HepG2 (cell line): ENCODE data around the gene ANKFY1. TPM values are rescaled to one million over a fixed set of nuclear protein-coding genes. Genes with fewer than 3 reads are reported as not detected.

ENCODE experiments used
- ATAC-seq: fragments of 200-7000 bp; cut with Tn5 transposase; 3 replicates; pipeline ENCODE4 v1.9.1; 2020; ENCODE audit warnings: mild to moderate bottlenecking, moderate library complexity
- BruUV-seq: library from RNA; stranded (reverse); fragments of 400-500 nt; replicated peaks from 2 replicates; lab custom pipeline; 2021; lab: Mats Ljungman, UMichigan
- CTCF ChIA-PET: fragments of 300-600 bp; formaldehyde crosslinking; extraction: SDS; loops from one replicate; lab custom pipeline; 2021; ENCODE audit warnings: low total read pairs, inconsistent platforms, low intra/inter-chr PET ratio; lab: Yijun Ruan, JAX
- POLR2A ChIA-PET: fragments of 350-600 bp; sonication (Branson Sonifier 250); formaldehyde crosslinking; loops from one replicate; lab custom pipeline; 2020; ENCODE audit warnings: antibody characterized with exemption, inconsistent platforms; lab: Yijun Ruan, JAX
- DNase-seq: peaks from one replicate; pipeline ENCODE4 v3.0.0-alpha.2; 2015; ENCODE audit warnings: low spot score
- FAIRE-seq: peaks from 3 replicates; lab custom pipeline; 2011; peaks lifted over from hg19 to GRCh38; lab: Jason Lieb, UNC
- H2AFZ ChIP-seq: one replicate; pipeline ENCODE4 v1.6.1; 2011; ENCODE audit warnings: low read length, inconsistent platforms
- H3K27ac ChIP-seq: fragments of 300-600 bp; 3 replicates; pipeline ENCODE4 v1.8.0; 2011; ENCODE audit warnings: mixed run types, mild to moderate bottlenecking, mixed read lengths, low read length, inconsistent platforms; ENCODE audit not compliant: insufficient read depth; ENCODE audit errors: extremely low read length
- H3K27me3 ChIP-seq, 2 experiments: fragments of 200-600 bp in 1 of 2; 2 replicates in 1 of 2; 3 replicates in 1 of 2; pipeline versions ENCODE4 v1.6.0 to v1.8.0; 2011; ENCODE audit warnings: low read length in 2 of 2, mild to moderate bottlenecking in 2 of 2, moderate library complexity in 2 of 2, inconsistent platforms in 1 of 2; ENCODE audit not compliant: insufficient read depth in 2 of 2, control insufficient read depth in 1 of 2
- H3K36me3 ChIP-seq, 2 experiments: fragments of 200-600 bp in 1 of 2; replicated peaks in 1 of 2; 2 replicates in 1 of 2; 3 replicates in 1 of 2; pipeline versions ENCODE4 v1.5.1 to v1.8.0; 2011; ENCODE audit warnings: low read length in 2 of 2, inconsistent platforms in 1 of 2; ENCODE audit not compliant: insufficient read depth in 2 of 2, control insufficient read depth in 1 of 2
- H3K4me1 ChIP-seq: 2 replicates; pipeline ENCODE4 v1.5.1; 2012; ENCODE audit warnings: low read length, inconsistent platforms; ENCODE audit not compliant: insufficient read depth
- H3K4me2 ChIP-seq: 2 replicates; pipeline ENCODE4 v1.6.0; 2011; ENCODE audit warnings: low read depth, low read length, inconsistent platforms
- H3K4me3 ChIP-seq, 3 experiments: fragments of 200-600 bp in 1 of 3; sonication (generic), shearing (Covaris generic) in 1 of 3; replicated peaks in 1 of 3; 2 replicates each; pipeline ENCODE4 v1.5.1; 2011 to 2016; ENCODE audit warnings: low read length in 3 of 3, inconsistent platforms in 2 of 3, low read depth in 2 of 3, mild to moderate bottlenecking in 2 of 3, control low read depth in 1 of 3, mixed read lengths in 1 of 3; ENCODE audit not compliant: insufficient read depth in 1 of 3
- H3K79me2 ChIP-seq: one replicate; pipeline ENCODE4 v1.6.1; 2011; ENCODE audit warnings: low read length, inconsistent platforms; ENCODE audit not compliant: insufficient read depth
- H3K9ac ChIP-seq: 2 replicates; pipeline ENCODE4 v1.6.0; 2011; ENCODE audit warnings: mild to moderate bottlenecking, low read depth, low read length, inconsistent platforms; ENCODE audit not compliant: insufficient read depth
- H3K9me3 ChIP-seq: 2 replicates; pipeline ENCODE4 v1.5.1; 2012; ENCODE audit warnings: mild to moderate bottlenecking, low read length
- H4K20me1 ChIP-seq: 2 replicates; pipeline ENCODE4 v1.6.0; 2011; ENCODE audit warnings: inconsistent platforms, mild to moderate bottlenecking, low read length, moderate library complexity; ENCODE audit not compliant: insufficient read depth
- PAWR ChIP-seq: sonication (generic); formaldehyde crosslinking; IDR thresholded peaks from 2 replicates; pipeline ENCODE4 v1.4.0; 2020; ENCODE audit warnings: missing genetic modification reagents, mild to moderate bottlenecking, borderline replicate concordance
- POLR2A ChIP-seq, 2 experiments: IDR thresholded peaks; 2 replicates each; pipeline ENCODE4 v1.6.1; 2011; ENCODE audit warnings: low read depth in 2 of 2, low read length in 2 of 2, mild to moderate bottlenecking in 1 of 2, moderate library complexity in 1 of 2; ENCODE audit not compliant: insufficient read depth in 1 of 2
- RELA ChIP-seq: sonication (generic); formaldehyde crosslinking; IDR thresholded peaks from 2 replicates; pipeline ENCODE4 v1.4.0; 2020; ENCODE audit warnings: missing genetic modification reagents
- SPEN ChIP-seq: sonication (generic); formaldehyde crosslinking; IDR thresholded peaks from 2 replicates; pipeline ENCODE4 v1.5.1; 2020; ENCODE audit warnings: low read depth, mild to moderate bottlenecking, missing genetic modification reagents
- ZMYM4 ChIP-seq: sonication (generic); formaldehyde crosslinking; IDR thresholded peaks from 2 replicates; pipeline ENCODE4 v1.8.1; 2023; ENCODE audit warnings: mild to moderate bottlenecking, missing genetic modification reagents
- ZNF260 ChIP-seq: sonication (generic); formaldehyde crosslinking; IDR thresholded peaks from 2 replicates; pipeline ENCODE4 v1.4.0; 2020; ENCODE audit warnings: missing genetic modification reagents, low read depth, mild to moderate bottlenecking, borderline replicate concordance
- ZNF44 ChIP-seq: sonication (generic); formaldehyde crosslinking; IDR thresholded peaks from 2 replicates; pipeline ENCODE4 v1.5.1; 2020; ENCODE audit warnings: mild to moderate bottlenecking, missing genetic modification reagents
- ZNF605 ChIP-seq: sonication (generic); formaldehyde crosslinking; IDR thresholded peaks from 2 replicates; pipeline ENCODE4 v1.8.0; 2022; ENCODE audit warnings: mild to moderate bottlenecking, missing genetic modification reagents
- WGBS: methylation state at CpG from one replicate; pipeline ENCODE4 v1.1.6; 2017; ENCODE audit warnings: low lambda C conversion rate; 5-methylcytosine and 5-hydroxymethylcytosine counted together
- in situ Hi-C: cut with HindIII; loops from 2 replicates; pipeline ENCODE4 v1.10.0; 2017; ENCODE audit warnings: low pct_unique_long_range_greater_than_20kb; ENCODE audit not compliant: extremely low pct_ligation_motif_present
- intact Hi-C: fragments of 100-400 bp; cut with micrococcal nuclease; formaldehyde crosslinking; loops from one replicate; pipeline ENCODE4 v1.10.0; 2022; ENCODE audit not compliant: unreplicated experiment
- polyA plus RNA-seq, 8 experiments: library from polyadenylated mRNA; depleted of rRNA in 3 of 8; stranded (reverse) in 7 of 8; unstranded in 1 of 8; fragments of >200 nt; fragmentation: Illumina TruSeq in 4 of 8; extraction: Trizol in 4 of 8; gene quantifications; 2 replicates each; pipeline versions ENCODE4 v1.2.1 to v1.2.3, GENCODE V29; 2011 to 2016; ENCODE audit warnings: low read depth in 4 of 8, missing spikeins in 1 of 8, mixed read lengths in 1 of 8; ENCODE audit not compliant: insufficient read depth in 1 of 8
- total RNA-seq, 5 experiments: library from RNA; depleted of rRNA; stranded (reverse); fragments of >200 nt; fragmentation: Illumina TruSeq; extraction: Trizol; gene quantifications; 2 replicates each; pipeline ENCODE4 v1.2.3, GENCODE V29; 2016; ENCODE audit warnings: low read depth in 1 of 5

Gene ANKFY1
- total and polyA plus RNA-seq, 2 of the 13 experiments (the other 11 are each of a cell fraction or from before 2014, with no cell fraction given) = 11.9 to 16.8 TPM

GRCh38 chr17:4266550-4266949, 2.8 kb upstream of the ANKFY1 start:
- Histone ChIP-seq H3K79me2 (peaks cover 20% of the 10 kb centered on the region), H3K4me2 (no peak overlapping the region), H3K4me1 (peaks cover 20% of the 10 kb centered on the region), H3K9me3 (no peaks in the 10 kb centered on the region), H4K20me1 (no peaks in the 10 kb centered on the region; the same call in 1 of the 2 replicates), H3K4me3 (no peak overlapping the region), H3K36me3 (peaks cover 2 to 19% of the 10 kb centered on the region in 2 experiments; a peak in 4 of 5 replicates), H3K27ac (no peak overlapping the region), H3K27me3 (no peaks in the 10 kb centered on the region; a peak in 1 of 5 replicates), H2AFZ (no peak overlapping the region), H3K9ac (no peak overlapping the region)
- ChIA-PET POLR2A (no interaction called here), CTCF (no interaction called here)
- ATAC-seq = no peak
- TF ChIP-seq POLR2A (IDR thresholded peaks at IDR 0.05; ENCODE audit: insufficient read depth in 1 of 2, low read depth in 2 of 2, low read length in 2 of 2) = 0 out of 4 replicates have a peak, but pooled peaks of 1 of the 2 experiments have one; percentile 7
- no peak for TF ChIP-seq ZNF260 (CRISPR knock-in tag)
- no peak for TF ChIP-seq RELA (CRISPR knock-in tag)
- in situ Hi-C loops (no loop called here), intact Hi-C loops (no loop called here)
- BruUV-seq = no TSS peak
- no peak for FAIRE-seq
- 82% methylated on average over 7 of the region's 7 CpGs for WGBS
- DNase-seq = no peak

- in situ Hi-C loops = no loop called here
- H2AFZ ChIP-seq = no peak overlapping the region
- ATAC-seq (no peak), DNase-seq (no peak), FAIRE-seq (no peak)
- TSS peak; percentile 39 for BruUV-seq
- H3K9ac ChIP-seq = peak overlapping the region; percentile 81
- TF ChIP-seq PAWR (CRISPR knock-in tag) (0 out of 2 replicates have a peak, but pooled peaks have one; percentile 4), ZNF605 (CRISPR knock-in tag) (0 out of 2 replicates have a peak, but pooled peaks have one; percentile 18), ZNF44 (CRISPR knock-in tag) (0 out of 2 replicates have a peak, but pooled peaks have one; percentile 23), SPEN (0 out of 2 replicates have a peak, but pooled peaks have one; percentile 7), ZMYM4 (CRISPR knock-in tag) (no peak)
- no peaks in the 10 kb centered on the region; the same call in 1 of the 2 replicates for H4K20me1 ChIP-seq
- no peaks in the 10 kb centered on the region for H3K9me3 ChIP-seq
- H3K4me3 ChIP-seq = peak overlapping the region; percentile 97 to 98 (median 97)
- CTCF ChIA-PET = no interaction called here
- no peaks in the 10 kb centered on the region; a peak in 1 of 5 replicates for H3K27me3 ChIP-seq
- intact Hi-C loops = no loop called here
- H3K36me3 ChIP-seq = peaks cover 2 to 4% of the 10 kb centered on the region in 2 experiments; a peak in 2 of 5 replicates
- H3K4me1 ChIP-seq = peaks cover 26% of the 10 kb centered on the region
- POLR2A ChIA-PET = interaction anchor here (1.3 kb wide), 1 partner anchor 120 kb away, joined by 3 read pairs; the partner anchor contains the start of genes CYB5D2 and ZZEF1
- H3K79me2 ChIP-seq = peaks cover 52% of the 10 kb centered on the region
- H3K4me2 ChIP-seq = peak overlapping the region; percentile 95
- peak overlapping the region; percentile 70 for H3K27ac ChIP-seq
- 37% methylated on average over 8 of the region's 8 CpGs for WGBS
Measured at GRCh38 chr17:4262703-4263102, 1.1 kb downstream of the ANKFY1 start.
